ENCODE data around the gene SEPSECS. TPM values are rescaled to one million over a fixed set of nuclear protein-coding genes. Genes with fewer than 3 reads are reported as not detected.

The SEPSECS gene
- total RNA-seq, 4 donors from 2014 or later: 5.0 to 25.9 (median 23.6) TPM

DNA sequence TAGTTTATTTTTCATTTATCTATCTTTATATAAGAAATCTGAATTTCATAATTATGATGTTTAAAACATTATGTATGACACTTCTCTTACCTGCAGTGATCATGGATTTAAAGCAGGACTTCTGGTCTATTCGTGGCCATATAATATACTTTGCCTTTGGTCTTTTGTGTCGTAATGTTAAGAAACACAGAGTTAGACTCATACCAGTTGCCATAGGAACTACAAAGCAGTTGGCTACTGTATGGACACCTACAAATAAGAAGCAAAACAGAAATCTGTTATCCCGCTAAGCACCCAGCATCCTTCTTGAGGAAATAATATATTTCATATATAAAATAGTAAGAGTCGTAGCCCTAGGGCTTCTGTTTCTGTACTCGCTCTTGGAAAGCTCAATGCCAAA is 4.3 kb downstream of the SEPSECS start:
- TF ChIP-seq, protein P1, sequence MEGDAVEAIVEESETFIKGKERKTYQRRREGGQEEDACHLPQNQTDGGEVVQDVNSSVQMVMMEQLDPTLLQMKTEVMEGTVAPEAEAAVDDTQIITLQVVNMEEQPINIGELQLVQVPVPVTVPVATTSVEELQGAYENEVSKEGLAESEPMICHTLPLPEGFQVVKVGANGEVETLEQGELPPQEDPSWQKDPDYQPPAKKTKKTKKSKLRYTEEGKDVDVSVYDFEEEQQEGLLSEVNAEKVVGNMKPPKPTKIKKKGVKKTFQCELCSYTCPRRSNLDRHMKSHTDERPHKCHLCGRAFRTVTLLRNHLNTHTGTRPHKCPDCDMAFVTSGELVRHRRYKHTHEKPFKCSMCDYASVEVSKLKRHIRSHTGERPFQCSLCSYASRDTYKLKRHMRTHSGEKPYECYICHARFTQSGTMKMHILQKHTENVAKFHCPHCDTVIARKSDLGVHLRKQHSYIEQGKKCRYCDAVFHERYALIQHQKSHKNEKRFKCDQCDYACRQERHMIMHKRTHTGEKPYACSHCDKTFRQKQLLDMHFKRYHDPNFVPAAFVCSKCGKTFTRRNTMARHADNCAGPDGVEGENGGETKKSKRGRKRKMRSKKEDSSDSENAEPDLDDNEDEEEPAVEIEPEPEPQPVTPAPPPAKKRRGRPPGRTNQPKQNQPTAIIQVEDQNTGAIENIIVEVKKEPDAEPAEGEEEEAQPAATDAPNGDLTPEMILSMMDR (IDR thresholded peaks at IDR 0.05): no peak
- TF ChIP-seq POLR2A (IDR thresholded peaks at IDR 0.05): no peak
- Histone ChIP-seq H3K27ac (no peak overlapping the region), H3K9me3 (no peaks in the 10 kb centered on the region), H3K27me3 (no peaks in the 10 kb centered on the region), H3K36me3 (no peaks in the 10 kb centered on the region), H3K4me1 (peaks cover 0 to 5% (median 2%) of the 10 kb centered on the region in 4 donors), H3K4me3 (no peak overlapping the region)
- DNase-seq: no peak

DNA sequence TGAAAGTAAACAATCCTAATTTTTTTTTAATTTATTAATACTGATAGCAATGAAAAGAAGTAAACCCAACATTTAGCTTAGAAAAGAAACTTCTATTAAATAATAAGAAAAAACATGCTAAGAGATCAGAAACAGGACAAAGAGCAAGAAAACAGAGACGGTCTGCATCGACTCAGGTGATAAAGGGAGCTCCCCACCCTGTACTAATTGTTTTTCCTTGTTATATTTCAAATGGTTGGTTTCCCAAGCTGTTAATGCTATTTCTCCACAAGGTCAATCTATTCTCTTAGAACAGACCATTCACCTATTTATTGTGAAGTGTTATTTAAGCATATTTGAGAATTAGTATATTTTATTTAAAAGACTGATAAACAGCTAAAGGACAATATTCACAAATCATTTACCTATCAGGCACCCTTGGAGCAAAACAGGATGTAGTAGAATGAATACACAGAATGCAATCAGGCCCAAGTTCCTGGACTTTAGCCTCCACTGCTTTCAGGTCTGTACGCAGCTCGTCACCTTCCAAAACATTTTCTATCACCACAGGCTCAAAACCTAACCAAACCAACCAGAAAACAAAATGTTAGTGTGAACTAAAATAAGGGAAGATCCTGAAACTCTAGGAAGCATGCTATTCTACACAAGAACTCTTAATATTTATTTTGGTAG is 5.5 kb downstream of the SEPSECS start:
- H3K36me3 ChIP-seq: no peaks in the 10 kb centered on the region
- H3K27me3 ChIP-seq: no peaks in the 10 kb centered on the region
- DNase-seq: peak in 1 of 3 donors; percentile 61
- H3K4me1 ChIP-seq: peaks cover 0 to 5% (median 2%) of the 10 kb centered on the region in 4 donors
- H3K4me3 ChIP-seq: peak overlapping the region in 2 of 4 donors; percentile 25 to 26
- no peaks in the 10 kb centered on the region for H3K9me3 ChIP-seq
- H3K27ac ChIP-seq: peak overlapping the region in 3 of 4 donors; percentile 20 to 72 (median 50)
- TF ChIP-seq, protein P1 (IDR thresholded peaks at IDR 0.05): no peak
- peak in 1 of 2 donors; percentile 11 for TF ChIP-seq POLR2A (IDR thresholded peaks at IDR 0.05)

DNA sequence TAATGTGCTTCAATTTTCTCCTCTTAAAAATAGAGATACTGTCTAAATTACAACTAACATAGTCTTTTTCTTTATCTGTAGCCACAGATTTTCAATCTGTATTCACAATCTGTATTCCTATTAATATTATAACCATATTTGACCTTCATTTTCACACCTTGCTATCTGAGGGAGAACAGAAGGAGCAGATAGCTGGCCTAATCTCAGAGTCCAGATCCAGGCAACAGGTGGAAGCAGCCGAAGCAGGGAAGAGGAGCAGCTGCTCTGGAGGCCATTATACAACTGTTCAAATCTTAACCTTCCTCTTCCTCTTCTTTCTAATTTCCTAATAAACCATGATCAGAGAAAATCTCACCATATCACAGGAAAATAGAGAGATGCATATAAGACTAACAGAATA is 14.2 kb downstream of the SEPSECS start:
- Histone ChIP-seq H3K36me3 (peaks cover 0 to 23% (median 0%) of the 10 kb centered on the region in 3 donors), H3K9me3 (no peaks in the 10 kb centered on the region), H3K4me1 (no peaks in the 10 kb centered on the region), H3K27me3 (no peaks in the 10 kb centered on the region), H3K27ac (no peak overlapping the region), H3K4me3 (no peak overlapping the region)
- DNase-seq: no peak
- no peak for TF ChIP-seq POLR2A (IDR thresholded peaks at IDR 0.05)
- TF ChIP-seq, protein P1 (IDR thresholded peaks at IDR 0.05): no peak

DNA sequence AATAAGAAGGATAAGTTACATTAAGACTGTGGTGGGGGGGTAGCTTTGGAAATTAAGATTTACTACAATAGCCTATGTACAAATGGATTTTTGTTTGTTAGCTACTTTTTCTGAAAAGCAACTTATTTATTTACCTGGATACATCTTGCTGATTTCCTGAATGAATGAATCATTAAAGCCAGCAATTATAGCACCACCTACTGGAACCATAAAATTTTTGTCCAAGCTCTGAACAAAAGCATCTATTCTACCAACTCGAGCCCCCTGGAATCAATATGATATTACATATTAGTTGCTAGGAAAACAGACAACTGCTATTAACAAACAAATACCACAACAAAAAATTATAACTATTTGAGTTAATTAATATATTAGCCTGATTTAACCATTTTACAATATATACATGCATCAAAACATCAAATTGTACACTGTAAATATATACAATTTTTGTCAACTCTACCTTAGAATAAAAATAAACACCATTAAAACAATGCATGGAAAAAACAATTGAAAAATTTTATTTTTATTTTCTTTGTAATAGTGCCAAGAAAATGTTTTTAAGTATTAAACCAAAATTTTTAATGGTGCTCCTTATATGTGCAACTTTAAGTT is 15.3 kb downstream of the SEPSECS start:
- no peak for DNase-seq
- Histone ChIP-seq H3K9me3 (no peaks in the 10 kb centered on the region), H3K4me1 (no peaks in the 10 kb centered on the region), H3K4me3 (no peak overlapping the region), H3K36me3 (peaks cover 0 to 28% (median 0%) of the 10 kb centered on the region in 3 donors), H3K27ac (no peak overlapping the region), H3K27me3 (no peaks in the 10 kb centered on the region)
- TF ChIP-seq POLR2A (IDR thresholded peaks at IDR 0.05): no peak
- TF ChIP-seq, protein P1 (IDR thresholded peaks at IDR 0.05): peak in 5 of 6 experiments; percentile 8 to 64 (median 53)

DNA sequence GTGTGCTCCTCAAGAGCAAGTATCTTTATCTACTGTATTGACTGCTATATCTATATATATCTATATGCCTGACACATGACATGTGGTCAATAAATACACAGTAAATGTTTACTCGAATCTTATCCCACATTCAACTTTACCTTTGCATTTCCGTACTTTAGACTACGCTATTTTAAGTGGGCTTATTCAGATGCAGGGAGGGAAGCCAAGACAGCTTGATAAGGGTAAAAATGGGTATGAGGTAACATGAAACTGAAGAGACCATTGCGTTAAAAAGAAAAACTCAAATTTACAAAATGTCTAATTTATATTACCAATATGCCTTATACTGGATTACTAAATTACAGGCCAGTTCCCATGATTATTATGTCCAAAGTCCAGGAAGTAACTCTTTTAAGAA is 17.8 kb downstream of the SEPSECS start:
- TF ChIP-seq, protein P1 (IDR thresholded peaks at IDR 0.05): no peak
- TF ChIP-seq POLR2A (IDR thresholded peaks at IDR 0.05): no peak
- peaks cover 0 to 39% (median 0%) of the 10 kb centered on the region in 3 donors for H3K36me3 ChIP-seq

More for the DNA sequence above, 17.8 kb downstream of the SEPSECS start:
- H3K4me3 ChIP-seq: no peak overlapping the region
- no peak overlapping the region for H3K27ac ChIP-seq
- H3K4me1 ChIP-seq: no peaks in the 10 kb centered on the region
- no peaks in the 10 kb centered on the region for H3K9me3 ChIP-seq
- H3K27me3 ChIP-seq: no peaks in the 10 kb centered on the region
- DNase-seq: no peak

Data from Peyer's patch (tissue), 4 donors.